ENCODE data around the gene CAPRIN1. TPM values are rescaled to one million over a fixed set of nuclear protein-coding genes. Genes with fewer than 3 reads are reported as not detected.

Gene CAPRIN1
- total RNA-seq, 1 experiment from 2014 or later, result 301 TPM

GRCh38 chr11:34034053-34034452, 17.5 kb upstream of the CAPRIN1 start:
- Histone ChIP-seq H4K5ac (ENCODE audit: insufficient read length, low read depth, low read length) (no peak overlapping the region), H2BK12ac (ENCODE audit: insufficient read length, low read depth, low read length) (no peak overlapping the region), H3K56ac (ENCODE audit: insufficient read length, low read depth, low read length) (no peak overlapping the region), H3K79me2 (ENCODE audit: insufficient read depth, low read length) (no peaks in the 10 kb centered on the region), H3K9ac (ENCODE audit: extremely low read depth, insufficient read length, low read length) (no peak overlapping the region), H3K14ac (ENCODE audit: insufficient read depth, low read length) (no peak overlapping the region), H3K27me3 (ENCODE audit: insufficient read depth, low read length) (no peaks in the 10 kb centered on the region), H3K4me1 (ENCODE audit: insufficient read depth, low read length) (no peaks in the 10 kb centered on the region), H3K27ac (ENCODE audit: insufficient read length, low read depth, low read length) (no peak overlapping the region), H3K23ac (ENCODE audit: insufficient read length, low read depth, low read length) (no peak overlapping the region), H3T11ph (ENCODE audit: low read length) (no peak overlapping the region), H3K4me2 (ENCODE audit: insufficient read depth, insufficient read length, low read length) (no peak overlapping the region), H3K9me3 (ENCODE audit: control insufficient read depth, low read depth, low read length) (no peaks in the 10 kb centered on the region), H4K91ac (ENCODE audit: insufficient read length, low read depth, low read length) (no peak overlapping the region), H2BK120ac (ENCODE audit: low read depth, low read length, poor library complexity, severe bottlenecking) (no peak overlapping the region), H2AFZ (ENCODE audit: low read length) (no peak overlapping the region), H2BK20ac (ENCODE audit: low read depth, low read length, poor library complexity, severe bottlenecking) (no peak overlapping the region), H3K18ac (ENCODE audit: insufficient read length, low read depth, low read length) (no peak overlapping the region), H2BK5ac (ENCODE audit: insufficient read length, low read length) (no peak overlapping the region), H3K4ac (ENCODE audit: low read depth, low read length) (no peak overlapping the region), H2AK5ac (ENCODE audit: insufficient read length, low read length) (no peak overlapping the region), H3K79me1 (ENCODE audit: insufficient read depth, low read depth, low read length, poor library complexity, severe bottlenecking) (no peaks in the 10 kb centered on the region), H4K20me1 (ENCODE audit: control insufficient read depth, insufficient read depth, insufficient read length) (no peaks in the 10 kb centered on the region), H3K23me2 (ENCODE audit: insufficient read length, low read depth, low read length, poor library complexity, severe bottlenecking) (no peaks in the 10 kb centered on the region), H4K8ac (replicated peaks; ENCODE audit: insufficient read length, low read depth, low read length) (no peak overlapping the region), H2BK15ac (ENCODE audit: low read depth, low read length) (no peak overlapping the region)
- Mint-ChIP-seq H3K27ac (no peak overlapping the region), H3K9me3 (no peaks in the 10 kb centered on the region), H3K36me3 (ENCODE audit: insufficient read depth in 1 of 3, low read depth in 3 of 3) (no peaks in the 10 kb centered on the region), H3K4me3 (no peak overlapping the region), H3K27me3 (ENCODE audit: low read depth) (no peaks in the 10 kb centered on the region; the same call in 1 of the 2 replicates), H3K4me1 (no peaks in the 10 kb centered on the region)
- WGBS (ENCODE audit: extremely low coverage, insufficient read length, low lambda C conversion rate), result no CpG with 5 or more reads among the region's 6 CpGs
- TF ChIP-seq, protein P1, sequence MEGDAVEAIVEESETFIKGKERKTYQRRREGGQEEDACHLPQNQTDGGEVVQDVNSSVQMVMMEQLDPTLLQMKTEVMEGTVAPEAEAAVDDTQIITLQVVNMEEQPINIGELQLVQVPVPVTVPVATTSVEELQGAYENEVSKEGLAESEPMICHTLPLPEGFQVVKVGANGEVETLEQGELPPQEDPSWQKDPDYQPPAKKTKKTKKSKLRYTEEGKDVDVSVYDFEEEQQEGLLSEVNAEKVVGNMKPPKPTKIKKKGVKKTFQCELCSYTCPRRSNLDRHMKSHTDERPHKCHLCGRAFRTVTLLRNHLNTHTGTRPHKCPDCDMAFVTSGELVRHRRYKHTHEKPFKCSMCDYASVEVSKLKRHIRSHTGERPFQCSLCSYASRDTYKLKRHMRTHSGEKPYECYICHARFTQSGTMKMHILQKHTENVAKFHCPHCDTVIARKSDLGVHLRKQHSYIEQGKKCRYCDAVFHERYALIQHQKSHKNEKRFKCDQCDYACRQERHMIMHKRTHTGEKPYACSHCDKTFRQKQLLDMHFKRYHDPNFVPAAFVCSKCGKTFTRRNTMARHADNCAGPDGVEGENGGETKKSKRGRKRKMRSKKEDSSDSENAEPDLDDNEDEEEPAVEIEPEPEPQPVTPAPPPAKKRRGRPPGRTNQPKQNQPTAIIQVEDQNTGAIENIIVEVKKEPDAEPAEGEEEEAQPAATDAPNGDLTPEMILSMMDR (conservative IDR thresholded peaks at IDR 0.05), result no peak
- no peak for DNase-seq
